Activated CD8-positive, alpha-beta memory T cell treated with anti-CD3 and anti-CD28 coated beads for 24 hours (primary cell): Measurements from ENCODE around the gene IGFL1.
"Not testable (repeated sequence)": the region's sequence is repeated elsewhere in the genome, so short reads cannot be mapped to it uniquely, and the experiment has no call there.

Source experiments
- DNase-seq: peaks from one replicate; pipeline ENCODE4 v3.0.0-alpha.2; 2020

Gene IGFL1

GRCh38 chr19:46273931-46274330, 44.4 kb downstream of the IGFL1 start:
- not testable (repeated sequence) for DNase-seq

DNA sequence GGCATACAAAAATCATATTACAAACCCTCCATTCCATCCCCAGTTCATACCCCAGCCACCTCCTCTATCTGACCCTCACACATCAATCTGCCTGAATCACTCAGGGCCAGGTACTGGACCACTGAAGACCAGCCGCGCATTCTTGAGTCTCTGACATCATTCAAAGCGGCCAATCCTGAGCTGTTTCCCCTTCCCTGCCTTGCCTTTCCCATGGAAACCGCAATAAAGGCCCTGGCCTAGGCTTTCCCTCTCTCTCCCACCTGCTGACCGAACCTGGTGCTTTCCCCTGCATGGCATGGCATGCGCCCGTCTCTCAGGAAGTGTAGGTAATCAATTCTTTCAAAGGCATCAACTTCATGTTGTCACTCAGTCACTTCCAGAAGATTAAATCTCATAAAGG, 49.6 kb downstream of the IGFL1 start:
- no peak for DNase-seq
